HuH-7 (cell line): ENCODE data around the gene CCDC15.
"Not testable (repeated sequence)": the region's sequence is repeated elsewhere in the genome, so short reads cannot be mapped to it uniquely, and the experiment has no call there.

Source experiments
- DNase-seq: peaks from one replicate; pipeline ENCODE4 v3.0.0; 2011; ENCODE audit warnings: low spot score

Gene CCDC15

GRCh38 chr11:124942466-124943253 is 11.3 kb upstream of the CCDC15 start:
- no peak for DNase-seq

GRCh38 chr11:124943254-124943616 is 10.8 kb upstream of the CCDC15 start:
- DNase-seq, result no peak

- DNase-seq, result no peak
These were observed 10.3 kb upstream of the CCDC15 start for GRCh38 chr11:124943741-124944140.

- DNase-seq, result no peak
These were observed 9.4 kb upstream of the CCDC15 start for GRCh38 chr11:124944565-124944964.

GRCh38 chr11:124945826-124946225 is 8.2 kb upstream of the CCDC15 start:
- no peak for DNase-seq

GRCh38 chr11:124946735-124947141 is 7.3 kb upstream of the CCDC15 start:
- no peak for DNase-seq

GRCh38 chr11:124950601-124951330 is 3.2 kb upstream of the CCDC15 start:
- DNase-seq, result no peak

- DNase-seq, result no peak
These were observed 2.7 kb upstream of the CCDC15 start for GRCh38 chr11:124951341-124951740.

- DNase-seq, result no peak
These were observed 571 bp downstream of the CCDC15 start for GRCh38 chr11:124954590-124954955.

GRCh38 chr11:124955035-124955434 is 1.0 kb downstream of the CCDC15 start:
- no peak for DNase-seq

GRCh38 chr11:124961972-124962609 is 8.1 kb downstream of the CCDC15 start:
- DNase-seq, result peak; percentile 37

- DNase-seq, result not testable (repeated sequence)
These were observed 14.2 kb downstream of the CCDC15 start for GRCh38 chr11:124968197-124968596.

GRCh38 chr11:124970925-124971324 is 16.9 kb downstream of the CCDC15 start:
- DNase-seq, result peak; percentile 13

- no peak for DNase-seq
These were observed 17.8 kb downstream of the CCDC15 start for GRCh38 chr11:124971810-124972209.

- DNase-seq, result no peak
These were observed 22.5 kb downstream of the CCDC15 start for GRCh38 chr11:124976531-124976930.

GRCh38 chr11:124977006-124977405 is 23.0 kb downstream of the CCDC15 start:
- DNase-seq, result no peak

- DNase-seq, result no peak
These were observed 24.3 kb downstream of the CCDC15 start for GRCh38 chr11:124978316-124978715.

GRCh38 chr11:124982043-124982442 is 28.0 kb downstream of the CCDC15 start:
- no peak for DNase-seq

GRCh38 chr11:124983674-124984511 is 29.9 kb downstream of the CCDC15 start:
- no peak for DNase-seq

GRCh38 chr11:124984512-124984854 is 30.5 kb downstream of the CCDC15 start:
- no peak for DNase-seq

GRCh38 chr11:124987096-124987495 is 33.1 kb downstream of the CCDC15 start:
- DNase-seq, result no peak

GRCh38 chr11:124988063-124988462 is 34.1 kb downstream of the CCDC15 start:
- DNase-seq, result no peak
